Measurements from ENCODE around the gene DOC2B. TPM values are rescaled to one million over a fixed set of nuclear protein-coding genes. Genes with fewer than 3 reads are reported as not detected.

The DOC2B gene
- total RNA-seq, 2 donors from 2014 or later, result 1.4 to 2.6 TPM

GRCh38 chr17:228951-229708 is 47.7 kb upstream of the DOC2B start:
- no peak overlapping the region for H3K4me3 ChIP-seq (ENCODE audit: low read length)
- peaks cover 6% of the 10 kb centered on the region for H3K4me1 Mint-ChIP-seq
- no peaks in the 10 kb centered on the region for H3K27me3 ChIP-seq (ENCODE audit: control insufficient read depth, insufficient read depth, low read length, poor library complexity, severe bottlenecking)
- H3K9me3 Mint-ChIP-seq, result no peaks in the 10 kb centered on the region
- H3K27ac Mint-ChIP-seq, result no peak overlapping the region
- H3K4me3 Mint-ChIP-seq, result no peak overlapping the region
- no peaks in the 10 kb centered on the region for H3K36me3 Mint-ChIP-seq (ENCODE audit: low read depth)
- no peak overlapping the region for H3K27ac ChIP-seq (ENCODE audit: low read depth, low read length)
- H3K27me3 Mint-ChIP-seq (ENCODE audit: insufficient read depth), result no peaks in the 10 kb centered on the region
- TF ChIP-seq, protein P1, sequence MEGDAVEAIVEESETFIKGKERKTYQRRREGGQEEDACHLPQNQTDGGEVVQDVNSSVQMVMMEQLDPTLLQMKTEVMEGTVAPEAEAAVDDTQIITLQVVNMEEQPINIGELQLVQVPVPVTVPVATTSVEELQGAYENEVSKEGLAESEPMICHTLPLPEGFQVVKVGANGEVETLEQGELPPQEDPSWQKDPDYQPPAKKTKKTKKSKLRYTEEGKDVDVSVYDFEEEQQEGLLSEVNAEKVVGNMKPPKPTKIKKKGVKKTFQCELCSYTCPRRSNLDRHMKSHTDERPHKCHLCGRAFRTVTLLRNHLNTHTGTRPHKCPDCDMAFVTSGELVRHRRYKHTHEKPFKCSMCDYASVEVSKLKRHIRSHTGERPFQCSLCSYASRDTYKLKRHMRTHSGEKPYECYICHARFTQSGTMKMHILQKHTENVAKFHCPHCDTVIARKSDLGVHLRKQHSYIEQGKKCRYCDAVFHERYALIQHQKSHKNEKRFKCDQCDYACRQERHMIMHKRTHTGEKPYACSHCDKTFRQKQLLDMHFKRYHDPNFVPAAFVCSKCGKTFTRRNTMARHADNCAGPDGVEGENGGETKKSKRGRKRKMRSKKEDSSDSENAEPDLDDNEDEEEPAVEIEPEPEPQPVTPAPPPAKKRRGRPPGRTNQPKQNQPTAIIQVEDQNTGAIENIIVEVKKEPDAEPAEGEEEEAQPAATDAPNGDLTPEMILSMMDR (conservative IDR thresholded peaks at IDR 0.05), result no peak
- H3K9me3 ChIP-seq (ENCODE audit: control insufficient read depth, low read length), result no peaks in the 10 kb centered on the region
- H3K9ac ChIP-seq (ENCODE audit: extremely low read depth, low read length, poor library complexity, severe bottlenecking), result no peak overlapping the region
- H3K36me3 ChIP-seq (ENCODE audit: control insufficient read depth, insufficient read depth, low read length), result no peaks in the 10 kb centered on the region
- no peaks in the 10 kb centered on the region for H3K4me1 ChIP-seq (ENCODE audit: control insufficient read depth, insufficient read depth, low read length)
- DNase-seq, result no peak
- WGBS, 2 experiments (ENCODE audit: insufficient coverage in 1 of 2, insufficient read length in 1 of 2), result 89% methylated on average over 3 to 8 of the region's 8 CpGs

GRCh38 chr17:227946-228615 is 46.6 kb upstream of the DOC2B start:
- no peak overlapping the region for H3K9ac ChIP-seq (ENCODE audit: extremely low read depth, low read length, poor library complexity, severe bottlenecking)
- DNase-seq, result no peak
- WGBS, 2 experiments (ENCODE audit: insufficient coverage in 1 of 2, insufficient read length in 1 of 2), result 78 to 87% methylated on average over 17 to 19 of the region's 19 CpGs
- H3K9me3 ChIP-seq (ENCODE audit: control insufficient read depth, low read length), result no peaks in the 10 kb centered on the region
- TF ChIP-seq, protein P1 (conservative IDR thresholded peaks at IDR 0.05), result no peak
- Mint-ChIP-seq H3K27me3 (ENCODE audit: insufficient read depth) (no peaks in the 10 kb centered on the region), H3K27ac (no peak overlapping the region), H3K9me3 (no peaks in the 10 kb centered on the region), H3K4me3 (no peak overlapping the region), H3K36me3 (ENCODE audit: low read depth) (no peaks in the 10 kb centered on the region), H3K4me1 (peaks cover 4% of the 10 kb centered on the region)
- no peaks in the 10 kb centered on the region for H3K27me3 ChIP-seq (ENCODE audit: control insufficient read depth, insufficient read depth, low read length, poor library complexity, severe bottlenecking)
- H3K27ac ChIP-seq (ENCODE audit: low read depth, low read length), result no peak overlapping the region
- H3K4me3 ChIP-seq (ENCODE audit: low read length), result no peak overlapping the region
- H3K4me1 ChIP-seq (ENCODE audit: control insufficient read depth, insufficient read depth, low read length), result no peaks in the 10 kb centered on the region
- no peaks in the 10 kb centered on the region for H3K36me3 ChIP-seq (ENCODE audit: control insufficient read depth, insufficient read depth, low read length)

GRCh38 chr17:227078-227945 is 45.9 kb upstream of the DOC2B start:
- H3K9me3 ChIP-seq (ENCODE audit: control insufficient read depth, low read length), result no peaks in the 10 kb centered on the region
- H3K36me3 ChIP-seq (ENCODE audit: control insufficient read depth, insufficient read depth, low read length), result no peaks in the 10 kb centered on the region
- WGBS, 2 experiments (ENCODE audit: insufficient coverage in 1 of 2, insufficient read length in 1 of 2), result 73 to 85% methylated on average over 14 of the region's 15 CpGs
- H3K9ac ChIP-seq (ENCODE audit: extremely low read depth, low read length, poor library complexity, severe bottlenecking), result no peak overlapping the region
- H3K27ac Mint-ChIP-seq, result no peak overlapping the region
- H3K27me3 Mint-ChIP-seq (ENCODE audit: insufficient read depth), result no peaks in the 10 kb centered on the region
- no peaks in the 10 kb centered on the region for H3K36me3 Mint-ChIP-seq (ENCODE audit: low read depth)
- H3K4me3 Mint-ChIP-seq, result no peak overlapping the region
- no peaks in the 10 kb centered on the region for H3K4me1 ChIP-seq (ENCODE audit: control insufficient read depth, insufficient read depth, low read length)
- H3K4me3 ChIP-seq (ENCODE audit: low read length), result no peak overlapping the region
- no peaks in the 10 kb centered on the region for H3K27me3 ChIP-seq (ENCODE audit: control insufficient read depth, insufficient read depth, low read length, poor library complexity, severe bottlenecking)
- TF ChIP-seq, protein P1 (conservative IDR thresholded peaks at IDR 0.05), result no peak
- no peak overlapping the region for H3K27ac ChIP-seq (ENCODE audit: low read depth, low read length)
- no peak for DNase-seq
- H3K4me1 Mint-ChIP-seq, result no peaks in the 10 kb centered on the region
- H3K9me3 Mint-ChIP-seq, result no peaks in the 10 kb centered on the region

All from endodermal cell (in vitro differentiated cells).